Occipital lobe (tissue), 2 donors: ENCODE data around the gene CCDC88C. TPM values are rescaled to one million over a fixed set of nuclear protein-coding genes. Genes with fewer than 3 reads are reported as not detected.

Experiments used
- DNase-seq: peaks from one replicate; lab custom pipeline; 2025; lab: John Stamatoyannopoulos, UW
- total RNA-seq: library from RNA; depleted of rRNA; stranded (reverse); fragments of >200 nt; gene quantifications from one replicate; pipeline ENCODE4 v1.2.3, GENCODE V29; 2014

Gene CCDC88C
- total RNA-seq, 1 donor from 2014 or later: 14.3 TPM

- DNase-seq: no peak
These were observed 85.9 kb downstream of the CCDC88C start for GRCh38 chr14:91331721-91332120.

GRCh38 chr14:91330856-91331255 is 86.8 kb downstream of the CCDC88C start:
- no peak for DNase-seq

- no peak for DNase-seq
These were observed 87.4 kb downstream of the CCDC88C start for GRCh38 chr14:91330096-91330696.

- no peak for DNase-seq
These were observed 88.1 kb downstream of the CCDC88C start for GRCh38 chr14:91329486-91330014.

- no peak for DNase-seq
These were observed 89.1 kb downstream of the CCDC88C start for GRCh38 chr14:91328313-91329050.

- no peak for DNase-seq
These were observed 89.8 kb downstream of the CCDC88C start for GRCh38 chr14:91327661-91328312.

- DNase-seq: no peak
These were observed 90.4 kb downstream of the CCDC88C start for GRCh38 chr14:91327250-91327595.

- DNase-seq: no peak
These were observed 90.9 kb downstream of the CCDC88C start for GRCh38 chr14:91326514-91327249.

GRCh38 chr14:91324606-91325575 is 92.7 kb downstream of the CCDC88C start:
- DNase-seq: no peak

- peak; percentile 53 for DNase-seq
These were observed 93.7 kb downstream of the CCDC88C start for GRCh38 chr14:91323671-91324605.

GRCh38 chr14:91323031-91323430 is 94.6 kb downstream of the CCDC88C start:
- DNase-seq: no peak

GRCh38 chr14:91322623-91323022 is 95.0 kb downstream of the CCDC88C start:
- DNase-seq: no peak

GRCh38 chr14:91321131-91321530 is 96.5 kb downstream of the CCDC88C start:
- DNase-seq: no peak

- no peak for DNase-seq
These were observed 97.4 kb downstream of the CCDC88C start for GRCh38 chr14:91320266-91320665.

GRCh38 chr14:91318911-91319310 is 98.7 kb downstream of the CCDC88C start:
- DNase-seq: no peak

GRCh38 chr14:91317381-91318308 is 100.0 kb downstream of the CCDC88C start:
- no peak for DNase-seq

- no peak for DNase-seq
These were observed 100.9 kb downstream of the CCDC88C start for GRCh38 chr14:91316761-91317160.

GRCh38 chr14:91315844-91316267 is 101.8 kb downstream of the CCDC88C start:
- no peak for DNase-seq
